Suprapubic skin (tissue), 4 donors: ENCODE results near the gene CHST15. TPM values are rescaled to one million over a fixed set of nuclear protein-coding genes. Genes with fewer than 3 reads are reported as not detected.

Experiments
- DNase-seq, 2 donors: peaks; one replicate each; pipeline ENCODE4 v3.0.0-alpha.2; 2019; ENCODE audit warnings: low spot score in 2 of 2
- H3K27ac ChIP-seq: fragments of 200-600 bp; sonication (generic); one replicate; pipeline ENCODE4 v1.5.1; 2019
- H3K27me3 ChIP-seq: fragments of 200-600 bp; sonication (generic); one replicate; pipeline ENCODE4 v1.5.1; 2019
- H3K36me3 ChIP-seq: fragments of 200-600 bp; sonication (generic); one replicate; pipeline ENCODE4 v1.5.1; 2019
- H3K4me1 ChIP-seq: fragments of 200-600 bp; sonication (generic); one replicate; pipeline ENCODE4 v1.5.1; 2019
- H3K4me3 ChIP-seq: fragments of 200-600 bp; sonication (generic); one replicate; pipeline ENCODE4 v1.5.1; 2019; ENCODE audit warnings: mild to moderate bottlenecking
- H3K9me3 ChIP-seq: fragments of 200-600 bp; sonication (generic); one replicate; pipeline ENCODE4 v1.5.1; 2019
- EP300 ChIP-seq: sonication (generic); formaldehyde crosslinking; IDR thresholded peaks from one replicate; pipeline ENCODE4 v1.6.1; 2017; ENCODE audit warnings: antibody characterized with exemption
- POLR2A ChIP-seq, 2 donors: fragments of 450-650 bp; IDR thresholded peaks; one replicate each; pipeline ENCODE4 v1.6.1; 2017; ENCODE audit warnings: antibody characterized with exemption in 2 of 2, mild to moderate bottlenecking in 2 of 2, moderate library complexity in 2 of 2
- POLR2AphosphoS5 ChIP-seq, 3 donors: sonication (generic); formaldehyde crosslinking; IDR thresholded peaks; one replicate each; pipeline ENCODE4 v1.6.1; 2017; ENCODE audit warnings: antibody characterized with exemption in 3 of 3
- WGBS: methylation state at CpG from one replicate; pipeline ENCODE4 v1.1.5; 2018; 5-methylcytosine and 5-hydroxymethylcytosine counted together
- total RNA-seq, 4 donors: library from RNA; depleted of rRNA; stranded (reverse); fragments of >200 nt; gene quantifications; one replicate each; pipeline ENCODE4 v1.1.0, GENCODE V29; 2016
- TF ChIP-seq, protein P1 (sequence below), 2 donors: fragments of 200-600 bp in 1 of 2; fragments of 450-650 bp in 1 of 2; sonication (generic) in 1 of 2; IDR thresholded peaks; one replicate each; pipeline ENCODE4 v1.5.1; 2016 to 2019; ENCODE audit warnings: antibody characterized with exemption in 2 of 2, mild to moderate bottlenecking in 1 of 2, moderate library complexity in 1 of 2

CHST15 gene
- total RNA-seq, 4 donors from 2014 or later: 20.6 to 59.1 (median 22.8) TPM

DNA sequence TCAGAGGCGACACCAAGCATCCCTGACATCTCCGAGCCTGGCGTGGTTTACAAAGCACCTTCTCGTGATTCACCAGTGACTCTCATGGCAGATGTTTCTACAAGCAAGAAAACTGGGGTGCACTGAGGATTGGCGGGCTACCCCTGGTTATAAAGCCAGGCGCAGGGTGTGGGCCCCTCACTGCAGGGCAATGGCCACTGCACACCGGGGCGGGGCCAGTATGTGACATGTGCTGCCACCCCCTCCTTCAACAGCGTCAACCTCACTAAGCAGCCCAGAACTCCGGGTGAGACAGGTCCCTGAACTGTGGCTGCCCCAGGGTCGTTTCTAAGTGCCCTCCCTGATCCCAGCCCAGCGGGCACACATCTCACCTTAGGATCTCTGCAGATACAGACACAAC lies 63.8 kb downstream of the CHST15 start:
- Histone ChIP-seq H3K9me3 (no peaks in the 10 kb centered on the region), H3K4me3 (no peak overlapping the region), H3K36me3 (peaks cover 8% of the 10 kb centered on the region), H3K27me3 (peaks cover 2% of the 10 kb centered on the region), H3K27ac (no peak overlapping the region), H3K4me1 (no peaks in the 10 kb centered on the region)
- TF ChIP-seq POLR2AphosphoS5 (IDR thresholded peaks at IDR 0.05): no peak
- TF ChIP-seq, protein P1, sequence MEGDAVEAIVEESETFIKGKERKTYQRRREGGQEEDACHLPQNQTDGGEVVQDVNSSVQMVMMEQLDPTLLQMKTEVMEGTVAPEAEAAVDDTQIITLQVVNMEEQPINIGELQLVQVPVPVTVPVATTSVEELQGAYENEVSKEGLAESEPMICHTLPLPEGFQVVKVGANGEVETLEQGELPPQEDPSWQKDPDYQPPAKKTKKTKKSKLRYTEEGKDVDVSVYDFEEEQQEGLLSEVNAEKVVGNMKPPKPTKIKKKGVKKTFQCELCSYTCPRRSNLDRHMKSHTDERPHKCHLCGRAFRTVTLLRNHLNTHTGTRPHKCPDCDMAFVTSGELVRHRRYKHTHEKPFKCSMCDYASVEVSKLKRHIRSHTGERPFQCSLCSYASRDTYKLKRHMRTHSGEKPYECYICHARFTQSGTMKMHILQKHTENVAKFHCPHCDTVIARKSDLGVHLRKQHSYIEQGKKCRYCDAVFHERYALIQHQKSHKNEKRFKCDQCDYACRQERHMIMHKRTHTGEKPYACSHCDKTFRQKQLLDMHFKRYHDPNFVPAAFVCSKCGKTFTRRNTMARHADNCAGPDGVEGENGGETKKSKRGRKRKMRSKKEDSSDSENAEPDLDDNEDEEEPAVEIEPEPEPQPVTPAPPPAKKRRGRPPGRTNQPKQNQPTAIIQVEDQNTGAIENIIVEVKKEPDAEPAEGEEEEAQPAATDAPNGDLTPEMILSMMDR (IDR thresholded peaks at IDR 0.05): no peak
- TF ChIP-seq EP300: no peak
- no peak for TF ChIP-seq POLR2A (IDR thresholded peaks at IDR 0.05)
- 87% methylated on average over 8 of the region's 12 CpGs for WGBS
- DNase-seq: no peak

DNA sequence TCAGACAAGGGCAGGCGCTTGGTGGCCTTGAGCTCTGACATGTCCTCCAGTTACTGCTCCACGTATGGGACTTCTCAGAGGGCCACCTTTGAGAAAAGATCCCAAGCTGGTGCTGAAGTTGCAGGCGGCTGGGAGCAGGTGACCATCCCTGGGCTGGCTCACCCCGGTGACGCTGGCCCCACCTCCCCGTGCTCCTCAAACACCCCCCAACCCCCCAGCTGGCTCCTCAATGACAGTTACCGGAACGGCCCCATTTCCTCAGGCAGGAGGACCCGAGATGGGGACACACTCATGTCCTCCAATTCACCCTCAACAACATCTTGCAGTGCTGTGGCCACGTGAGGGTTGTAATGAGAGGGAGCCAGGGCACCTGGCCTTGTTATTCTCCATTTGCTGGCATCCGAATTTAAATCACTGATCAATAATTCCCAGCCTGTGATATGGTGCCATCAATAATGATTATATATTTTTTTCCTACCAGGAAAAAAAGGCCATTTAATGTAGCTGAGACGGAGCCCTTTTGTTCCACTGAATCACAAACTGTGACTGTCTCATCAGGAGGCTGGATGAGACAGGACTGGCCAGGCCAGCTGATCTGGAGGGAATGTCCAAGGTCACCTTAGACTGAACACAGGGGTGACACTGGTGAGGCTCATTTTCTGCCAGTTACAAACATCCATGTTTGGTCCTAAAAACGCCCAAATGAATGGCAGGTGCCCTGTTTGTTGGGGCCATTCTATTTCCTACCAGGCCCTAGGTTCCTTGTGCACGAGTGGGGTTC lies 64.5 kb downstream of the CHST15 start:
- Histone ChIP-seq H3K4me1 (no peaks in the 10 kb centered on the region), H3K27ac (no peak overlapping the region), H3K27me3 (peaks cover 6% of the 10 kb centered on the region), H3K9me3 (no peaks in the 10 kb centered on the region), H3K36me3 (peaks cover 6% of the 10 kb centered on the region), H3K4me3 (no peak overlapping the region)
- no peak for TF ChIP-seq EP300
- TF ChIP-seq POLR2AphosphoS5 (IDR thresholded peaks at IDR 0.05): no peak
- TF ChIP-seq, protein P1 (IDR thresholded peaks at IDR 0.05): no peak
- TF ChIP-seq POLR2A (IDR thresholded peaks at IDR 0.05): no peak
- no peak for DNase-seq
- 94% methylated on average over 14 of the region's 14 CpGs for WGBS

DNA sequence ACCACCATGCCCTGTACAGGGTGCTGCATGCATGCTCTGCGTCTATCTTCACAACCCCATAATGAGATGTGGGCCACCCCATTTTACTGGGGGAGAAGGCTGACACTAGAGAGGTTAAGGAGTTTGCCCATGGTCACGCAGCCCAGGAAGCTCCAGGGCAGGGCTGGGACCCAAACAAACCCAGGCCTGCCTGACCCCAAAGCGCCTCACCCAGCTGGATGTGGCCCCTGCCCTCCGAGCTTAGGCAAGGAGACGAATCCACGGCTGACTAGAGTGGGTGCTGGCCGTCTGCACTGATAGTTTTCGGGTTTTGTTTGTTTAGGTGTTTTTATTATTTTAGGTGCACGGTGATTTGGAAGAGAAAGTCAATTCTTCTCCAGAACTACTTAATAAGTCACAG lies 65.7 kb downstream of the CHST15 start:
- H3K4me3 ChIP-seq: no peak overlapping the region
- H3K4me1 ChIP-seq: no peaks in the 10 kb centered on the region
- peaks cover 4% of the 10 kb centered on the region for H3K36me3 ChIP-seq
- no peak for DNase-seq
- TF ChIP-seq POLR2A (IDR thresholded peaks at IDR 0.05): no peak
- no peak for TF ChIP-seq POLR2AphosphoS5 (IDR thresholded peaks at IDR 0.05)
- TF ChIP-seq, protein P1 (IDR thresholded peaks at IDR 0.05): no peak
- no peak for TF ChIP-seq EP300
- H3K27me3 ChIP-seq: peaks cover 6% of the 10 kb centered on the region
- H3K27ac ChIP-seq: no peak overlapping the region
- 88% methylated on average over 9 of the region's 9 CpGs for WGBS
- no peaks in the 10 kb centered on the region for H3K9me3 ChIP-seq

DNA sequence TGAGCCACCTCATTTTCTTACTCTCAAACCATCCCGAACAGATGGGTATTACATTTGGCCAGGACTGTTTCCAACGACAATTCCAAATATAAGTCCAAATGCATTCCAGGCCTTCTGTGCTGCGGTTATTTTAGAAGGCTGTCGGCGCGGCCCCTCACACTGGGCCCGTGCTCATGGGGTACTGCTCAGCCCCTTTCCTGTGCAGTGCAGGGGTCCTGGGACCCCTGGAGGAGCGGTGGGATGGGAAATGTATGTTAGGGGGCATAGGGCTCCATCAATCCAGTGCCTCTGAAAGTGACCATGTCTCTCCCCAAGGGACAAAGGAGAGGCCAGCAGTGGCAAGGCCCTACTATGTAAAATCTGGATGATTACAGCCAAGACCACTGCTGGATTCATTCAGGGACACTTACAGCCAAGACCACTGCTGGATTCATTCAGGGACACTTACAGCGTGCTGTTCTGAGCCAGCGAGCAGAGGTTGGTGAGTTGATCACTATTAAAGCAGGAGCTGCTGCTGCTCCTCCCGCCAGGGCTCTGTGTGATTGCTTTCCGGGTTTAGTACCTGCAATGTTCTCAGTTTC lies 66.3 kb downstream of the CHST15 start:
- no peaks in the 10 kb centered on the region for H3K9me3 ChIP-seq
- DNase-seq: no peak
- H3K4me1 ChIP-seq: no peaks in the 10 kb centered on the region
- H3K36me3 ChIP-seq: peaks cover 4% of the 10 kb centered on the region
- no peak overlapping the region for H3K27ac ChIP-seq
- TF ChIP-seq POLR2AphosphoS5 (IDR thresholded peaks at IDR 0.05) (no peak), EP300 (no peak), POLR2A (IDR thresholded peaks at IDR 0.05) (no peak)
- TF ChIP-seq, protein P1 (IDR thresholded peaks at IDR 0.05): no peak
- H3K27me3 ChIP-seq: peaks cover 6% of the 10 kb centered on the region
- 89% methylated on average over 8 of the region's 12 CpGs for WGBS
- H3K4me3 ChIP-seq: no peak overlapping the region

DNA sequence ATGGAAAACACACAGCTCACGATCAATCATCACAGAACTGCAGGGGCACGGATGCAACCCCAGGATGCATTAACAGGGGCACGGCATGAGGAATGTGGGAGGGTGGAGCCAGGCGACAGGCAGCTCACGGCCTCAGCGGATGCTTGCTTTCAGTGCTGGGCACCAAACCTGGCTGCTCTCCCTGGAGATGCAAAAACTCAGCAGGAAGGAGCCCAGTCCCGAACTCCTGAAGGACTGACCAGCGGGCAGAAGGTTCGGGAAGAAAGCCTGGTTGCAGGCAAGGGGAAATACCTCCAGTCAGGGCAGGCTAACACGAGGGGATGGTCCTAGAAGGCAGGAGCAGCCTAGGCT lies 66.8 kb downstream of the CHST15 start:
- 81% methylated on average over 10 of the region's 10 CpGs for WGBS
- H3K36me3 ChIP-seq: peaks cover 4% of the 10 kb centered on the region
- no peak for DNase-seq
- no peak overlapping the region for H3K27ac ChIP-seq
- no peaks in the 10 kb centered on the region for H3K9me3 ChIP-seq
- H3K4me3 ChIP-seq: no peak overlapping the region
- TF ChIP-seq, protein P1 (IDR thresholded peaks at IDR 0.05): no peak
- TF ChIP-seq POLR2A (IDR thresholded peaks at IDR 0.05) (no peak), POLR2AphosphoS5 (IDR thresholded peaks at IDR 0.05) (no peak), EP300 (no peak)
- H3K4me1 ChIP-seq: peaks cover 2% of the 10 kb centered on the region
- H3K27me3 ChIP-seq: peaks cover 6% of the 10 kb centered on the region
